Naive B cell (primary cell): ENCODE results near the gene CHCHD6. TPM values are rescaled to one million over a fixed set of nuclear protein-coding genes. Genes with fewer than 3 reads are reported as not detected.

Source experiments
- ATAC-seq, 2 donors: fragments of 150-1000 bp; cut with Tn5 transposase; 2 replicates each; pipeline ENCODE4 v1.10.0; 2021; ENCODE audit warnings: low read depth in 2 of 2, mild to moderate bottlenecking in 2 of 2, moderate library complexity in 2 of 2
- DNase-seq: peaks from one replicate; pipeline ENCODE4 v3.0.0; 2022
- H3K27ac Mint-ChIP-seq, 6 donors: one replicate each; pipeline ENCODE4 v1.8.0; 2020 to 2022; ENCODE audit warnings: mild to moderate bottlenecking in 6 of 6, mixed read lengths in 6 of 6, moderate library complexity in 5 of 6, inconsistent platforms in 2 of 6
- H3K27me3 Mint-ChIP-seq, 3 donors: one replicate each; pipeline ENCODE4 v1.8.0; 2021 to 2022; ENCODE audit warnings: mixed read lengths in 3 of 3, mild to moderate bottlenecking in 1 of 3
- H3K36me3 Mint-ChIP-seq, 2 donors: one replicate each; pipeline ENCODE4 v1.8.0; 2020 to 2022; ENCODE audit warnings: mixed read lengths in 2 of 2, inconsistent platforms in 1 of 2, mild to moderate bottlenecking in 1 of 2
- H3K4me1 Mint-ChIP-seq, 3 donors: one replicate each; pipeline ENCODE4 v1.8.0; 2020 to 2022; ENCODE audit warnings: mixed read lengths in 3 of 3, inconsistent platforms in 1 of 3, mild to moderate bottlenecking in 1 of 3, moderate library complexity in 1 of 3
- H3K4me3 Mint-ChIP-seq, 8 donors: one replicate each; pipeline ENCODE4 v1.8.0; 2020 to 2022; ENCODE audit warnings: mild to moderate bottlenecking in 8 of 8, mixed read lengths in 8 of 8, moderate library complexity in 8 of 8, inconsistent platforms in 2 of 8
- H3K9me3 Mint-ChIP-seq, 7 donors: one replicate each; pipeline ENCODE4 v1.8.0; 2020 to 2022; ENCODE audit warnings: mixed read lengths in 7 of 7, mild to moderate bottlenecking in 5 of 7, inconsistent platforms in 2 of 7, moderate library complexity in 1 of 7
- polyA plus RNA-seq, 6 donors: library from polyadenylated mRNA; unstranded; fragments of 300-500 nt; fragmentation: Illumina TruSeq; gene quantifications; one replicate each; pipeline ENCODE4 v1.2.3, GENCODE V29; 2021; ENCODE audit warnings: low read depth in 6 of 6

The CHCHD6 gene
- polyA plus RNA-seq, 6 donors from 2014 or later = 8.7 to 16.3 (median 11.1) TPM

DNA sequence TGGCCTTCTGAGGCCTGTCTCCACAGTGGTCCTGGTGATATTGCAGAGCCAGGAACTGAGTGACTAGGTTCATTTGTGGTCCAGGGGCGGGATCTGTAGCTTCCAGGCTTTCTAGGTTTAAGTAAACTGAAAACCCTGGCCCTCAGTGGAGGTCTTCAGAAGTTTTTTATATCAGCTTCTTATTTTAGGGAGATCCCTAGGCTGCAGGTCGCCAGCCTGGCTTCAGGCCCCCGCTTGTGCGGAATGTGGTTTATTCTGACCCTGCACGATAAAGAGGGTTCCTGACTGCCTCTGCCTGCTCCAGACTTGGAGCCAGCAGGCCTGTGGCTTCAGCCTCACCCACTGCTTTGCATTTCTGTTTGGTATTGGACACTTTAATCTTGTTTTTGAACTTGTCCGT lies 145.0 kb downstream of the CHCHD6 start:
- H3K4me3 Mint-ChIP-seq = no peak overlapping the region
- ATAC-seq (no peak), DNase-seq (no peak)
- H3K9me3 Mint-ChIP-seq = no peaks in the 10 kb centered on the region
- H3K27ac Mint-ChIP-seq = no peak overlapping the region
- no peaks in the 10 kb centered on the region for H3K27me3 Mint-ChIP-seq
- H3K36me3 Mint-ChIP-seq = peaks cover 0 to 6% of the 10 kb centered on the region in 2 donors
- peaks cover 0 to 2% (median 0%) of the 10 kb centered on the region in 3 donors for H3K4me1 Mint-ChIP-seq

GRCh38 chr3:126849768-126850167 lies 145.7 kb downstream of the CHCHD6 start:
- no peak for ATAC-seq
- peaks cover 0 to 6% (median 0%) of the 10 kb centered on the region in 3 donors for H3K4me1 Mint-ChIP-seq

GRCh38 chr3:126850370-126851085 lies 146.5 kb downstream of the CHCHD6 start:
- Mint-ChIP-seq H3K4me1 (peaks cover 0 to 6% (median 0%) of the 10 kb centered on the region in 3 donors), H3K36me3 (peaks cover 0 to 6% of the 10 kb centered on the region in 2 donors), H3K4me3 (no peak overlapping the region), H3K27ac (no peak overlapping the region), H3K9me3 (no peaks in the 10 kb centered on the region), H3K27me3 (no peaks in the 10 kb centered on the region)
- DNase-seq (no peak), ATAC-seq (no peak)

More at GRCh38 chr3:126849768-126850167, 145.7 kb downstream of the CHCHD6 start:
- Mint-ChIP-seq H3K9me3 (no peaks in the 10 kb centered on the region), H3K36me3 (peaks cover 0 to 6% of the 10 kb centered on the region in 2 donors), H3K27me3 (no peaks in the 10 kb centered on the region), H3K4me3 (no peak overlapping the region), H3K27ac (no peak overlapping the region)
- no peak for DNase-seq

GRCh38 chr3:126851382-126851781 lies 147.3 kb downstream of the CHCHD6 start:
- peaks cover 0 to 6% (median 0%) of the 10 kb centered on the region in 3 donors for H3K4me1 Mint-ChIP-seq
- H3K27me3 Mint-ChIP-seq = no peaks in the 10 kb centered on the region
- no peaks in the 10 kb centered on the region for H3K9me3 Mint-ChIP-seq
- H3K36me3 Mint-ChIP-seq = peaks cover 0 to 6% of the 10 kb centered on the region in 2 donors
- DNase-seq (no peak), ATAC-seq (no peak)
- H3K4me3 Mint-ChIP-seq = no peak overlapping the region
- H3K27ac Mint-ChIP-seq = no peak overlapping the region

- no peaks in the 10 kb centered on the region for H3K27me3 Mint-ChIP-seq
- DNase-seq (no peak), ATAC-seq (no peak)
- H3K36me3 Mint-ChIP-seq = peaks cover 0 to 6% of the 10 kb centered on the region in 2 donors
- no peak overlapping the region for H3K27ac Mint-ChIP-seq
- peaks cover 0 to 6% (median 0%) of the 10 kb centered on the region in 3 donors for H3K4me1 Mint-ChIP-seq
- no peak overlapping the region for H3K4me3 Mint-ChIP-seq
- H3K9me3 Mint-ChIP-seq = no peaks in the 10 kb centered on the region
These were observed 147.9 kb downstream of the CHCHD6 start for GRCh38 chr3:126851934-126852333.

- peaks cover 0 to 10% of the 10 kb centered on the region in 2 donors for H3K36me3 Mint-ChIP-seq
- peaks cover 0 to 6% (median 0%) of the 10 kb centered on the region in 3 donors for H3K4me1 Mint-ChIP-seq
- no peaks in the 10 kb centered on the region for H3K9me3 Mint-ChIP-seq
- ATAC-seq (no peak), DNase-seq (no peak)
- no peak overlapping the region for H3K4me3 Mint-ChIP-seq
- no peak overlapping the region for H3K27ac Mint-ChIP-seq
- H3K27me3 Mint-ChIP-seq = no peaks in the 10 kb centered on the region
These were observed 148.5 kb downstream of the CHCHD6 start for GRCh38 chr3:126852511-126852910.

DNA sequence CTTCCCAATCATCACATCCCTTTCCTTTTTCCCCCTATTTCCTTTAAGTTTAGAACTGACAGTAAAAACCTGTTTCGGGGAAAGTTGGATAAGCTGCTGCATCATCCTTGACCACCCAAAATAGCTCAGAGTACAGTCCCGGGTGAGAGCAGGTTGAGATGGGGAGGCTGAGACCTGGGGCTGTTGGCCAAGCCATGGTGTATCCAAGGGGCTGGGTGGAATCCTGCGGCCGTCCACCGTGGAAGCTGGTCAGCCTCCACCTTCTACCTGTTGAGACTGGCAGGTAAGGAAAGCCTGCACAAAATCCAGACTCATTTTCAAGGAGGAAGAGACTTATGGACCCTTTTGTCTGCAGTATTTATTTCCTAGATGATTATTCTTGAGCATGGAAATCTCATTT lies 150.6 kb downstream of the CHCHD6 start:
- H3K4me1 Mint-ChIP-seq = peaks cover 0 to 6% (median 0%) of the 10 kb centered on the region in 3 donors
- no peak for DNase-seq
- no peak for ATAC-seq
- no peak overlapping the region for H3K4me3 Mint-ChIP-seq
- no peaks in the 10 kb centered on the region for H3K9me3 Mint-ChIP-seq
- peaks cover 5 to 10% of the 10 kb centered on the region in 2 donors for H3K36me3 Mint-ChIP-seq
- H3K27ac Mint-ChIP-seq = no peak overlapping the region
- H3K27me3 Mint-ChIP-seq = no peaks in the 10 kb centered on the region

- peaks cover 0 to 6% (median 0%) of the 10 kb centered on the region in 3 donors for H3K4me1 Mint-ChIP-seq
- peaks cover 7 to 10% of the 10 kb centered on the region in 2 donors for H3K36me3 Mint-ChIP-seq
- no peak overlapping the region for H3K27ac Mint-ChIP-seq
- DNase-seq = no peak
- no peak overlapping the region for H3K4me3 Mint-ChIP-seq
- no peak for ATAC-seq
- no peaks in the 10 kb centered on the region for H3K9me3 Mint-ChIP-seq
- no peaks in the 10 kb centered on the region for H3K27me3 Mint-ChIP-seq
These were observed 151.3 kb downstream of the CHCHD6 start for GRCh38 chr3:126855374-126855773.

- H3K27ac Mint-ChIP-seq = no peak overlapping the region
- peaks cover 7 to 10% of the 10 kb centered on the region in 2 donors for H3K36me3 Mint-ChIP-seq
- peaks cover 0 to 6% (median 0%) of the 10 kb centered on the region in 3 donors for H3K4me1 Mint-ChIP-seq
- H3K27me3 Mint-ChIP-seq = no peaks in the 10 kb centered on the region
- no peak for ATAC-seq
- DNase-seq = no peak
- no peaks in the 10 kb centered on the region for H3K9me3 Mint-ChIP-seq
- no peak overlapping the region for H3K4me3 Mint-ChIP-seq
These were observed 153.9 kb downstream of the CHCHD6 start for GRCh38 chr3:126857928-126858327.

DNA sequence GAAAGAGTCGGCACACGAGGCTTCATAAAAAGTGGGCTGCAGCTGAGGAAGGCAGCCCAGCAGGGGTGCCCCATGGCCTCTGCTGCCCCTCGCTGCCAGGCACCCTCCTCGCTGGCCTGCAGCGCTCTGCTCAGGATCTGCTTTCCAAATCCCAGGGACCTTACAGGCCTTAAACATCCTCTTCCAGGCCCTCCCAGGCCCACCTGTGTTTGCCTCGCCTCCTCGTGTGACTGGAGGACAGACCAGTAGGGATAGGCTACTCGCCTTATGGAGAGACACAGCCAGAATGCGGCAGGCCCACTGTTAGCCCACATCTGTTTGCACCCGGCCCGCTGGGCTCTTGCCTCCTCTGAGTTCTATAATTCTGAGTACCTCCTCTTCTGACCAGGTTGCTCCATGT lies 154.4 kb downstream of the CHCHD6 start:
- Mint-ChIP-seq H3K9me3 (no peaks in the 10 kb centered on the region), H3K27me3 (no peaks in the 10 kb centered on the region), H3K27ac (peak overlapping the region in 1 of 6 donors; percentile 64), H3K4me1 (peaks cover 0 to 6% (median 0%) of the 10 kb centered on the region in 3 donors), H3K36me3 (peaks cover 7 to 10% of the 10 kb centered on the region in 2 donors), H3K4me3 (no peak overlapping the region)
- DNase-seq (no peak), ATAC-seq (no peak)

GRCh38 chr3:126858887-126859286 lies 154.8 kb downstream of the CHCHD6 start:
- Mint-ChIP-seq H3K4me3 (no peak overlapping the region), H3K4me1 (peaks cover 0 to 4% (median 0%) of the 10 kb centered on the region in 3 donors), H3K9me3 (no peaks in the 10 kb centered on the region), H3K27ac (no peak overlapping the region), H3K27me3 (no peaks in the 10 kb centered on the region), H3K36me3 (peaks cover 6 to 7% of the 10 kb centered on the region in 2 donors)
- ATAC-seq (no peak), DNase-seq (no peak)

DNA sequence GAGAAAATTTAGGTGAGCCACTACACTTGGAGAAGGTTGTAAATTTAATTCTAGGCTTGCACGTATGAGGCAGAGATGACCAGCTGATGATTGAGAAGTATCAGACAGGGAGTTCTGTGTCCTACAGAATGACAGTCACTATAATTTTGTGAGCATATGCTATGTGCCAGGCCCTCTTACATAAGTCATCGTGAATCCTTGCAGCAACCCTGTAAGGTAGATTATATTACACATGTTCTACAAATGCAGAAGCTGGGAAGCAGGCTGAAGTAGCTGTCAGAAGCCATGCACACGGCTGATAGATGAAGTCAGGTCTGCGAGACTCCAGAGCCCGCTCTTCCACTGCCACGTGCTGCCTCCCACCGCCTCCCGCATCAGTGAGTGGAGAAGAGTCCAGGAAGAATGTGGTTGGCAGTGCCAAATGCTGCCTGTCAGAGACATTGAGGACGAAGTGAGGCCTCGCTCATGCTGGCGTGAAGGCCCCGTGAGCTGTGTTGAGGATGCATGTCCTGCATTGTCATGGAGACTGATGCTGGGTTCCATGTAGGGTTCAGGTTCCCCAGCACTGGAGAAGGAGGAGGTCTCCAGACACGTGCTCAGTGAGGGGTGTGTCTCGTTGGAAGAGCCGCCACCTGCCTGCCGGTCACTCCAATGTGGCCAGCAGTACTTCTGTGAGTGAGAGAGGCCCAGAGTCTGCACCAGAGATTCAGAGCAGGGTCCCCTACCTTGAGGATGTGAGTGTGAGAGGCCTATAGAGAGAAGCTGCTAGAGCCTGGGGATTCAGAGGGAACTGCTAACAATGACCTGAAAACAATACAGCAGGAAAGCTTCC lies 155.6 kb downstream of the CHCHD6 start:
- Mint-ChIP-seq H3K27me3 (no peaks in the 10 kb centered on the region), H3K27ac (no peak overlapping the region), H3K9me3 (no peaks in the 10 kb centered on the region), H3K4me1 (no peaks in the 10 kb centered on the region), H3K4me3 (no peak overlapping the region), H3K36me3 (peaks cover 4 to 10% of the 10 kb centered on the region in 2 donors)
- ATAC-seq (no peak), DNase-seq (no peak)

GRCh38 chr3:126865736-126866135 lies 161.7 kb downstream of the CHCHD6 start:
- H3K36me3 Mint-ChIP-seq = peaks cover 8 to 17% of the 10 kb centered on the region in 2 donors
- peaks cover 0 to 10% (median 0%) of the 10 kb centered on the region in 7 donors for H3K9me3 Mint-ChIP-seq
- H3K4me1 Mint-ChIP-seq = peaks cover 0 to 9% (median 6%) of the 10 kb centered on the region in 3 donors
- H3K27ac Mint-ChIP-seq = no peak overlapping the region
- H3K4me3 Mint-ChIP-seq = no peak overlapping the region
- H3K27me3 Mint-ChIP-seq = no peaks in the 10 kb centered on the region
- DNase-seq (no peak), ATAC-seq (no peak)
